ENCODE results near the gene SH3BGR. TPM values are rescaled to one million over a fixed set of nuclear protein-coding genes. Genes with fewer than 3 reads are reported as not detected.

Gene SH3BGR
- total RNA-seq, 1 donor from 2014 or later: 9.9 TPM

GRCh38 chr21:39527067-39527595, 75.4 kb downstream of the SH3BGR start:
- H3K4me1 Mint-ChIP-seq (ENCODE audit: low read depth, unreplicated experiment): peaks cover 3% of the 10 kb centered on the region
- peaks cover 20% of the 10 kb centered on the region for H3K27me3 Mint-ChIP-seq (ENCODE audit: low read depth, unreplicated experiment)
- FAIRE-seq (no peak), DNase-seq (ENCODE audit: low read depth) (no peak)
- Histone ChIP-seq H3K79me2 (ENCODE audit: insufficient read depth, low read length) (no peaks in the 10 kb centered on the region), H3K9ac (ENCODE audit: low read length) (no peak overlapping the region), H3K4me2 (ENCODE audit: low read length) (no peak overlapping the region), H3K9me3 (ENCODE audit: insufficient read depth, low read depth, low read length) (no peaks in the 10 kb centered on the region), H3K36me3 (ENCODE audit: insufficient read depth, low read length) (no peaks in the 10 kb centered on the region), H3K27ac (ENCODE audit: low read depth, low read length) (no peak overlapping the region), H3K4me1 (ENCODE audit: insufficient read depth, low read length) (no peaks in the 10 kb centered on the region), H3K27me3 (ENCODE audit: insufficient read depth, low read length) (no peaks in the 10 kb centered on the region), H4K20me1 (ENCODE audit: insufficient read depth, low read length) (no peaks in the 10 kb centered on the region), H2AFZ (ENCODE audit: low read depth, low read length) (no peak overlapping the region), H3K4me3 (ENCODE audit: insufficient read depth, low read depth, low read length) (no peak overlapping the region)
- H3K27ac Mint-ChIP-seq (ENCODE audit: unreplicated experiment): no peak overlapping the region
- H3K36me3 Mint-ChIP-seq (ENCODE audit: low read depth, unreplicated experiment): peaks cover 3% of the 10 kb centered on the region
- H3K9me3 Mint-ChIP-seq (ENCODE audit: unreplicated experiment): peaks cover 4% of the 10 kb centered on the region
- H3K4me3 Mint-ChIP-seq (ENCODE audit: unreplicated experiment): no peak overlapping the region
- TF ChIP-seq EZH2 (IDR thresholded peaks at IDR 0.05; ENCODE audit: insufficient read depth, low read length) (no peak), CTCF (IDR thresholded peaks at IDR 0.05; ENCODE audit: insufficient read depth, low read depth, low read length) (no peak)

- no peaks in the 10 kb centered on the region for H3K4me1 ChIP-seq (ENCODE audit: insufficient read depth, low read length)
- no peaks in the 10 kb centered on the region for H3K9me3 ChIP-seq (ENCODE audit: insufficient read depth, low read depth, low read length)
- H3K4me3 Mint-ChIP-seq (ENCODE audit: unreplicated experiment): no peak overlapping the region
- no peak overlapping the region for H2AFZ ChIP-seq (ENCODE audit: low read depth, low read length)
- no peak for FAIRE-seq
- DNase-seq (ENCODE audit: low read depth): no peak
- no peaks in the 10 kb centered on the region for H4K20me1 ChIP-seq (ENCODE audit: insufficient read depth, low read length)
- H3K9me3 Mint-ChIP-seq (ENCODE audit: unreplicated experiment): peaks cover 4% of the 10 kb centered on the region
- no peaks in the 10 kb centered on the region for H3K36me3 ChIP-seq (ENCODE audit: insufficient read depth, low read length)
- H3K79me2 ChIP-seq (ENCODE audit: insufficient read depth, low read length): no peaks in the 10 kb centered on the region
- H3K36me3 Mint-ChIP-seq (ENCODE audit: low read depth, unreplicated experiment): peaks cover 3% of the 10 kb centered on the region
- no peak overlapping the region for H3K27ac ChIP-seq (ENCODE audit: low read depth, low read length)
- H3K4me1 Mint-ChIP-seq (ENCODE audit: low read depth, unreplicated experiment): peaks cover 3% of the 10 kb centered on the region
- no peak overlapping the region for H3K4me2 ChIP-seq (ENCODE audit: low read length)
- TF ChIP-seq EZH2 (IDR thresholded peaks at IDR 0.05; ENCODE audit: insufficient read depth, low read length) (no peak), CTCF (IDR thresholded peaks at IDR 0.05; ENCODE audit: insufficient read depth, low read depth, low read length) (no peak)
- H3K27me3 Mint-ChIP-seq (ENCODE audit: low read depth, unreplicated experiment): peaks cover 20% of the 10 kb centered on the region
- H3K9ac ChIP-seq (ENCODE audit: low read length): no peak overlapping the region
- H3K27ac Mint-ChIP-seq (ENCODE audit: unreplicated experiment): no peak overlapping the region
- H3K4me3 ChIP-seq (ENCODE audit: insufficient read depth, low read depth, low read length): no peak overlapping the region
- H3K27me3 ChIP-seq (ENCODE audit: insufficient read depth, low read length): no peaks in the 10 kb centered on the region
These were observed 76.1 kb downstream of the SH3BGR start for GRCh38 chr21:39527664-39528381.

GRCh38 chr21:39529026-39529425, 77.3 kb downstream of the SH3BGR start:
- no peak overlapping the region for H3K4me2 ChIP-seq (ENCODE audit: low read length)

More at GRCh38 chr21:39529026-39529425, 77.3 kb downstream of the SH3BGR start:
- Mint-ChIP-seq H3K27ac (ENCODE audit: unreplicated experiment) (no peak overlapping the region), H3K36me3 (ENCODE audit: low read depth, unreplicated experiment) (peaks cover 3% of the 10 kb centered on the region), H3K4me1 (ENCODE audit: low read depth, unreplicated experiment) (peaks cover 3% of the 10 kb centered on the region), H3K9me3 (ENCODE audit: unreplicated experiment) (peaks cover 4% of the 10 kb centered on the region), H3K4me3 (ENCODE audit: unreplicated experiment) (no peak overlapping the region), H3K27me3 (ENCODE audit: low read depth, unreplicated experiment) (peaks cover 20% of the 10 kb centered on the region)
- H4K20me1 ChIP-seq (ENCODE audit: insufficient read depth, low read length): no peaks in the 10 kb centered on the region
- no peak overlapping the region for H3K27ac ChIP-seq (ENCODE audit: low read depth, low read length)
- no peaks in the 10 kb centered on the region for H3K79me2 ChIP-seq (ENCODE audit: insufficient read depth, low read length)
- no peak overlapping the region for H2AFZ ChIP-seq (ENCODE audit: low read depth, low read length)
- TF ChIP-seq EZH2 (IDR thresholded peaks at IDR 0.05; ENCODE audit: insufficient read depth, low read length): no peak
- TF ChIP-seq CTCF (IDR thresholded peaks at IDR 0.05; ENCODE audit: insufficient read depth, low read depth, low read length): no peak
- H3K9ac ChIP-seq (ENCODE audit: low read length): no peak overlapping the region
- no peaks in the 10 kb centered on the region for H3K36me3 ChIP-seq (ENCODE audit: insufficient read depth, low read length)
- H3K27me3 ChIP-seq (ENCODE audit: insufficient read depth, low read length): no peaks in the 10 kb centered on the region
- DNase-seq (ENCODE audit: low read depth) (no peak), FAIRE-seq (no peak)
- H3K4me1 ChIP-seq (ENCODE audit: insufficient read depth, low read length): no peaks in the 10 kb centered on the region
- H3K4me3 ChIP-seq (ENCODE audit: insufficient read depth, low read depth, low read length): no peak overlapping the region
- no peaks in the 10 kb centered on the region for H3K9me3 ChIP-seq (ENCODE audit: insufficient read depth, low read depth, low read length)
